HepG2 (cell line): ENCODE measurements around the gene B4GALT4. TPM values are rescaled to one million over a fixed set of nuclear protein-coding genes. Genes with fewer than 3 reads are reported as not detected.
A peak's percentile ranks its signal among the peaks of the same experiment; 100 is the strongest.

Experiments used
- ATAC-seq: fragments of 200-7000 bp; cut with Tn5 transposase; 3 replicates; pipeline ENCODE4 v1.9.1; 2020; ENCODE audit warnings: mild to moderate bottlenecking, moderate library complexity
- BruUV-seq: library from RNA; stranded (reverse); fragments of 400-500 nt; replicated peaks from 2 replicates; lab custom pipeline; 2021; lab: Mats Ljungman, UMichigan
- CTCF ChIA-PET: fragments of 300-600 bp; formaldehyde crosslinking; extraction: SDS; loops from one replicate; lab custom pipeline; 2021; ENCODE audit warnings: low total read pairs, inconsistent platforms, low intra/inter-chr PET ratio; lab: Yijun Ruan, JAX
- POLR2A ChIA-PET: fragments of 350-600 bp; sonication (Branson Sonifier 250); formaldehyde crosslinking; loops from one replicate; lab custom pipeline; 2020; ENCODE audit warnings: antibody characterized with exemption, inconsistent platforms; lab: Yijun Ruan, JAX
- DNase-seq: peaks from one replicate; pipeline ENCODE4 v3.0.0-alpha.2; 2015; ENCODE audit warnings: low spot score
- FAIRE-seq: peaks from 3 replicates; lab custom pipeline; 2011; peaks lifted over from hg19 to GRCh38; lab: Jason Lieb, UNC
- H2AFZ ChIP-seq: one replicate; pipeline ENCODE4 v1.6.1; 2011; ENCODE audit warnings: low read length, inconsistent platforms
- H3K27ac ChIP-seq: fragments of 300-600 bp; 3 replicates; pipeline ENCODE4 v1.8.0; 2011; ENCODE audit warnings: mixed run types, mild to moderate bottlenecking, mixed read lengths, low read length, inconsistent platforms; ENCODE audit not compliant: insufficient read depth; ENCODE audit errors: extremely low read length
- H3K27me3 ChIP-seq, 2 experiments: fragments of 200-600 bp in 1 of 2; 2 replicates in 1 of 2; 3 replicates in 1 of 2; pipeline versions ENCODE4 v1.6.0 to v1.8.0; 2011; ENCODE audit warnings: low read length in 2 of 2, mild to moderate bottlenecking in 2 of 2, moderate library complexity in 2 of 2, inconsistent platforms in 1 of 2; ENCODE audit not compliant: insufficient read depth in 2 of 2, control insufficient read depth in 1 of 2
- H3K36me3 ChIP-seq, 2 experiments: fragments of 200-600 bp in 1 of 2; replicated peaks in 1 of 2; 2 replicates in 1 of 2; 3 replicates in 1 of 2; pipeline versions ENCODE4 v1.5.1 to v1.8.0; 2011; ENCODE audit warnings: low read length in 2 of 2, inconsistent platforms in 1 of 2; ENCODE audit not compliant: insufficient read depth in 2 of 2, control insufficient read depth in 1 of 2
- H3K4me1 ChIP-seq: 2 replicates; pipeline ENCODE4 v1.5.1; 2012; ENCODE audit warnings: low read length, inconsistent platforms; ENCODE audit not compliant: insufficient read depth
- H3K4me2 ChIP-seq: 2 replicates; pipeline ENCODE4 v1.6.0; 2011; ENCODE audit warnings: low read depth, low read length, inconsistent platforms
- H3K4me3 ChIP-seq, 3 experiments: fragments of 200-600 bp in 1 of 3; sonication (generic), shearing (Covaris generic) in 1 of 3; replicated peaks in 1 of 3; 2 replicates each; pipeline ENCODE4 v1.5.1; 2011 to 2016; ENCODE audit warnings: low read length in 3 of 3, inconsistent platforms in 2 of 3, low read depth in 2 of 3, mild to moderate bottlenecking in 2 of 3, control low read depth in 1 of 3, mixed read lengths in 1 of 3; ENCODE audit not compliant: insufficient read depth in 1 of 3
- H3K79me2 ChIP-seq: one replicate; pipeline ENCODE4 v1.6.1; 2011; ENCODE audit warnings: low read length, inconsistent platforms; ENCODE audit not compliant: insufficient read depth
- H3K9ac ChIP-seq: 2 replicates; pipeline ENCODE4 v1.6.0; 2011; ENCODE audit warnings: mild to moderate bottlenecking, low read depth, low read length, inconsistent platforms; ENCODE audit not compliant: insufficient read depth
- H3K9me3 ChIP-seq: 2 replicates; pipeline ENCODE4 v1.5.1; 2012; ENCODE audit warnings: mild to moderate bottlenecking, low read length
- H4K20me1 ChIP-seq: 2 replicates; pipeline ENCODE4 v1.6.0; 2011; ENCODE audit warnings: inconsistent platforms, mild to moderate bottlenecking, low read length, moderate library complexity; ENCODE audit not compliant: insufficient read depth
- AGO1 ChIP-seq: fragments of 200-400 bp; formaldehyde crosslinking; IDR thresholded peaks from 2 replicates; pipeline ENCODE4 v1.6.1; 2017; ENCODE audit warnings: mild to moderate bottlenecking, low read depth, low read length, moderate library complexity; ENCODE audit not compliant: poor library complexity, severe bottlenecking
- ARNTL ChIP-seq: sonication (generic); formaldehyde crosslinking; IDR thresholded peaks from 2 replicates; pipeline ENCODE4 v1.4.0; 2020; ENCODE audit warnings: mild to moderate bottlenecking, missing genetic modification reagents
- BRCA1 ChIP-seq: sonication (generic); formaldehyde crosslinking; IDR thresholded peaks from 2 replicates; pipeline ENCODE4 v1.4.0; 2020; ENCODE audit warnings: missing genetic modification reagents
- CHCHD3 ChIP-seq: sonication (generic); formaldehyde crosslinking; IDR thresholded peaks from 2 replicates; pipeline ENCODE4 v1.8.0; 2022; ENCODE audit warnings: mild to moderate bottlenecking, missing genetic modification reagents, moderate library complexity
- GFI1 ChIP-seq: sonication (generic); formaldehyde crosslinking; IDR thresholded peaks from 2 replicates; pipeline ENCODE4 v1.5.0; 2020; ENCODE audit warnings: missing genetic modification reagents, mild to moderate bottlenecking, borderline replicate concordance
- GPN1 ChIP-seq: sonication (generic); formaldehyde crosslinking; IDR thresholded peaks from 2 replicates; pipeline ENCODE4 v1.5.1; 2020; ENCODE audit warnings: missing genetic modification reagents, borderline replicate concordance
- HDAC6 ChIP-seq: fragments of 200-600 bp; sonication (generic); IDR thresholded peaks from 2 replicates; pipeline ENCODE4 v1.7.0; 2017; ENCODE audit warnings: mild to moderate bottlenecking, antibody characterized with exemption, low read length, low read depth
- IKZF5 ChIP-seq: IDR thresholded peaks from 2 replicates; pipeline ENCODE4 v1.6.1; 2018; ENCODE audit warnings: missing genetic modification reagents, mild to moderate bottlenecking, missing compliant biosample characterization
- KDM3A ChIP-seq: IDR thresholded peaks from 2 replicates; pipeline ENCODE4 v1.6.1; 2018; ENCODE audit warnings: low read depth, missing compliant biosample characterization
- NR0B2 ChIP-seq: sonication (generic); formaldehyde crosslinking; IDR thresholded peaks from 2 replicates; pipeline ENCODE4 v1.4.0; 2020; ENCODE audit warnings: mild to moderate bottlenecking, missing genetic modification reagents
- PCBP2 ChIP-seq: fragments of 200-400 bp; formaldehyde crosslinking; optimal IDR thresholded peaks from 2 replicates; pipeline ENCODE3; 2018; ENCODE audit warnings: low read length, low read depth; ENCODE audit not compliant: poor library complexity, severe bottlenecking
- RELA ChIP-seq: sonication (generic); formaldehyde crosslinking; IDR thresholded peaks from 2 replicates; pipeline ENCODE4 v1.4.0; 2020; ENCODE audit warnings: missing genetic modification reagents
- ZFYVE20 ChIP-seq: sonication (generic); formaldehyde crosslinking; IDR thresholded peaks from 2 replicates; pipeline ENCODE4 v1.8.0; 2023; ENCODE audit warnings: low read depth, mild to moderate bottlenecking, moderate library complexity, missing genetic modification reagents, borderline replicate concordance
- ZNF430 ChIP-seq: sonication (generic); formaldehyde crosslinking; IDR thresholded peaks from 2 replicates; pipeline ENCODE4 v1.9.0; 2021; ENCODE audit warnings: mild to moderate bottlenecking, missing genetic modification reagents
- ZNF672 ChIP-seq: sonication (generic); formaldehyde crosslinking; IDR thresholded peaks from 2 replicates; pipeline ENCODE4 v1.8.1; 2022; ENCODE audit warnings: missing genetic modification reagents
- ZNF746 ChIP-seq: sonication (generic); formaldehyde crosslinking; IDR thresholded peaks from 2 replicates; pipeline ENCODE4 v1.8.0; 2022; ENCODE audit warnings: mild to moderate bottlenecking, missing genetic modification reagents
- ZNF83 ChIP-seq: sonication (generic); formaldehyde crosslinking; IDR thresholded peaks from 2 replicates; pipeline ENCODE4 v1.4.0; 2020; ENCODE audit warnings: missing genetic modification reagents, mild to moderate bottlenecking, borderline replicate concordance
- ZNF839 ChIP-seq: sonication (generic); formaldehyde crosslinking; IDR thresholded peaks from 2 replicates; pipeline ENCODE4 v1.4.0; 2020; ENCODE audit warnings: missing genetic modification reagents, mild to moderate bottlenecking, borderline replicate concordance
- WGBS: methylation state at CpG from one replicate; pipeline ENCODE4 v1.1.6; 2017; ENCODE audit warnings: low lambda C conversion rate; 5-methylcytosine and 5-hydroxymethylcytosine counted together
- in situ Hi-C: cut with HindIII; loops from 2 replicates; pipeline ENCODE4 v1.10.0; 2017; ENCODE audit warnings: low pct_unique_long_range_greater_than_20kb; ENCODE audit not compliant: extremely low pct_ligation_motif_present
- intact Hi-C: fragments of 100-400 bp; cut with micrococcal nuclease; formaldehyde crosslinking; loops from one replicate; pipeline ENCODE4 v1.10.0; 2022; ENCODE audit not compliant: unreplicated experiment
- polyA plus RNA-seq, 8 experiments: library from polyadenylated mRNA; depleted of rRNA in 3 of 8; stranded (reverse) in 7 of 8; unstranded in 1 of 8; fragments of >200 nt; fragmentation: Illumina TruSeq in 4 of 8; extraction: Trizol in 4 of 8; gene quantifications; 2 replicates each; pipeline versions ENCODE4 v1.2.1 to v1.2.3, GENCODE V29; 2011 to 2016; ENCODE audit warnings: low read depth in 4 of 8, missing spikeins in 1 of 8, mixed read lengths in 1 of 8; ENCODE audit not compliant: insufficient read depth in 1 of 8
- total RNA-seq, 5 experiments: library from RNA; depleted of rRNA; stranded (reverse); fragments of >200 nt; fragmentation: Illumina TruSeq; extraction: Trizol; gene quantifications; 2 replicates each; pipeline ENCODE4 v1.2.3, GENCODE V29; 2016; ENCODE audit warnings: low read depth in 1 of 5

The B4GALT4 gene
- total and polyA plus RNA-seq, 2 of the 13 experiments (the other 11 are each of a cell fraction or from before 2014, with no cell fraction given) = 16.9 to 29.0 TPM

GRCh38 chr3:119205209-119205608 lies 35.5 kb downstream of the B4GALT4 start:
- no peaks in the 10 kb centered on the region for H4K20me1 ChIP-seq
- FAIRE-seq (no peak), DNase-seq (no peak), ATAC-seq (peak; percentile 29)
- POLR2A ChIA-PET = no interaction called here
- in situ Hi-C loops (no loop called here), intact Hi-C loops (no loop called here)
- H2AFZ ChIP-seq = no peak overlapping the region
- H3K4me2 ChIP-seq = peak overlapping the region; percentile 18; the same call in 1 of the 2 replicates
- no peaks in the 10 kb centered on the region for H3K27me3 ChIP-seq
- BruUV-seq = no TSS peak
- H3K36me3 ChIP-seq = 0 out of 5 replicates have a peak, but pooled peaks cover 0 to 4% of the 10 kb centered on the region in 2 experiments
- TF ChIP-seq CHCHD3 (no peak), HDAC6 (no peak), BRCA1 (no peak), ZNF746 (no peak), GPN1 (CRISPR knock-in tag) (no peak), ZNF839 (no peak), GFI1 (no peak), ZNF430 (CRISPR knock-in tag) (no peak), ZNF672 (no peak), ARNTL (CRISPR knock-in tag) (no peak), PCBP2 (no peak), IKZF5 (CRISPR knock-in tag) (no peak), KDM3A (CRISPR knock-in tag) (no peak), AGO1 (no peak), ZFYVE20 (CRISPR knock-in tag) (no peak), NR0B2 (CRISPR knock-in tag) (no peak), ZNF83 (CRISPR knock-in tag) (no peak), RELA (CRISPR knock-in tag) (no peak)
- H3K4me1 ChIP-seq = peaks cover 20% of the 10 kb centered on the region
- no peak overlapping the region for H3K9ac ChIP-seq
- H3K9me3 ChIP-seq = no peaks in the 10 kb centered on the region
- no peak overlapping the region for H3K27ac ChIP-seq
- no peak overlapping the region for H3K4me3 ChIP-seq
- 62% methylated on average over 8 of the region's 8 CpGs for WGBS
- CTCF ChIA-PET = no interaction called here
- H3K79me2 ChIP-seq = no peaks in the 10 kb centered on the region
